Stimulated activated CD4-positive, alpha-beta T cell treated with anti-CD3 and anti-CD28 coated beads, TNF-alpha, amount 100 ng/mL, for 4 hours (primary cell): ENCODE results near the gene ETS2.

Experiments used
- DNase-seq, 3 experiments: peaks; one replicate each; pipeline ENCODE4 v3.0.0-alpha.2; 2020; ENCODE audit warnings: low read depth in 3 of 3

Gene ETS2

GRCh38 chr21:38802050-38803026, 3.4 kb upstream of the ETS2 start:
- DNase-seq = no peak

DNA sequence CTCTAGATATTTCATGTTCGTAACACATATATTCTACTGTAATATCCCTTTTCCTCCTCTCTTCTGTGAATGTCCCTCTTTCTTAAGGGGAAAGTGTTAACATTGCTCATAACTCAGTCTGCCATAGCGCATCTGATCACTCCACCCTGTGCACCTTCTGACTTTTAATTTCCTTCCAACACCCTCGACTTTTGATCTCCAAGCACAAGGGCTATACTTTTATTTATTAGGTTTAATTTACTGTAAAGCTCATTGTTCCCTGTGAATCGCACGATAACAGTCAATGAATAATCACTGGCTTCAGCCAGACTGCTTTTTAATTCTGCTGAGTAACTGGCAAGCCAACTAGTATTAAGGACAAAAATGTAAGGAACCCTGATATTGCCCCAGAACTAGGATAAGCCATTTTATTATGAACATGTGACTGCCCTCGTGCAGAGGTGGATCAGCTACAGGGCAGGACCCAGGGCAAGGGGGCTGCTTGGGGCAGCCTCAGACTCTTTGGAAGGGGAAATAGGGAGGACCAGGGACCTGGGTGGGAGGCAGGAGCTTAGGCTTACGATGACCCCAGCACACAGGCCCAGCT, 2.6 kb upstream of the ETS2 start:
- DNase-seq = no peak

- no peak for DNase-seq
Measured at GRCh38 chr21:38804030-38804788, 1.5 kb upstream of the ETS2 start.

DNA sequence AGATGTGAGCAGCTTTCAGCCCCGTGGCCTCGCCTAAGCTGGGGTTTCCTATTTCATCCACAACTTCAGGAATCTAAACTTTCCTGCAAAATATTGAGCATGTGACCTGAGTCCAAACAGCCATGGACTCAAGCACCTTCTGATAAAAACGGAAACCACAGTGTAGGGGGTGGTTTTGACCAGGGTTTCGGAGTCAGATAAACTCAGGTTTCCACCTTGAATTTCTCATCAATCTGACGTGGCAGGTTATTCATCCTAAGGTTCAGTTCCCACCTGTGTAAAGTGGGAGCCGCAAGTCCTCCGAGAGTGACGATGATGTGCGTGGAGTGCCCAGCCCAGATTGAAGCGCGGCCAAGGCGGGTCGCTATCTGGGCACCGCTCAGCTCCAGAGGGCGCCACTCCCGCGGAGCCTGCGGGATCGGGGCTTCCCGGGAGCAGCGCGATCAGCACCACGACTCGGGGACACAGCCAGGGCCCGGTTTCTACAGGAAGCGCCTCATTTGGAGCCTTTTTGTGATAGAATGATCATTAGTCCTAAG, 871 bp upstream of the ETS2 start:
- peak in 1 of 3 experiments; percentile 12 for DNase-seq

- peak in 1 of 3 experiments; percentile 24 for DNase-seq
Measured at GRCh38 chr21:38806153-38806941, 618 bp downstream of the ETS2 start.

DNA sequence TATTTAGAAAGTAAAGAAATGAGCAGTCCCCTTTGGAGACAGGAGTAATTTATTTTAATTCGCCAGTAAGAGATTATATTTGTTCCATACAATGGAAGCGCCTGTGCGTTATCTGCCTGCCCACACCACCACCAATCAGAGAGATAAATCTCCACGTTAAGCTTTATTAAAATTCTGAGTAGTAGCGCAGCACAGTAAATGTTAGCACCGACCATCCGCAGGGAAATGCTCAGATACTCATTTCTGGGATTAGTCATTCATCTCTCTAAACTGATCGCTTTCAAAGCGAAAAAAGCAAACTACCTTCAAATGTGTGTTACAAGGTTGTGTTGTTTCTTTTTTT, 1.2 kb downstream of the ETS2 start:
- DNase-seq = no peak

DNA sequence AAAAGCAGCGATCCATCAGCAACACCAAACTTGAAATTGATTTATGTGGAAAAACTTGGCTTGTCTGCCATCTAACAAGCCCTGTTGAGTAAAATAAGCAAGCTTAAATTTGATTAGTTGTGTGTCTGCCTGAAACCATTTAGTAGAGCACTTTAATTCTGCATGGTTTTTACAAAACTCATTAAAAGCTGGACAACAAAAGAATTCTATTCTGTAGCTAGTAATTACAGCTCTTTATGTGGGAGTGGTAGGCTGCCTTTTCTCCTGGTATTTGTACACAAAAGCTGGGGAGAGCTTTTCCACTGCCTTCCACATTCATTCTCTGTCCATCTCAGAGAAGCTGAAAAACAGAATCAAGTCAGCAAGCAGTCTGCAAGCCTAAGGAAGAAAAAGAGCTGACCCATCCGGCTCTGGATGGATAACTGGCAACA, 1.7 kb downstream of the ETS2 start:
- DNase-seq = no peak

DNA sequence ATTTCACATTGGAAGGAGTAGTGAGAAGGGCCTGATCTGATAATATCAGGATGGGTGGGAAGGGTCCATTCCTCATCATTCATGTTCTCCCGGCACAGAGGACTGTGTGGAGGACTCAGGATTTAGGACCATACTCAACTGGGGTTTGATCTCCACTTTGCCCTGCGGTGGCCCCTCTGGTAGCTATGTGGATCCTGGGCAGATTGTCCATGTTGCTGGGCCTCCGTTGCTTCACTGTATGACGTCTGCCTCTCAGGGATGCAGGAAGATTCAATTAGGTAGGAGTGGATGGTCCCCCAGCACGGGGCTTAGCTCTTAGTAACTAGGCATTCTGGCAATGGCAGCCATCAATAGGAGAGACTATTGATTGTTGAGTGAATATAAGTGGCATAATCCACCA, 2.3 kb downstream of the ETS2 start:
- no peak for DNase-seq

DNA sequence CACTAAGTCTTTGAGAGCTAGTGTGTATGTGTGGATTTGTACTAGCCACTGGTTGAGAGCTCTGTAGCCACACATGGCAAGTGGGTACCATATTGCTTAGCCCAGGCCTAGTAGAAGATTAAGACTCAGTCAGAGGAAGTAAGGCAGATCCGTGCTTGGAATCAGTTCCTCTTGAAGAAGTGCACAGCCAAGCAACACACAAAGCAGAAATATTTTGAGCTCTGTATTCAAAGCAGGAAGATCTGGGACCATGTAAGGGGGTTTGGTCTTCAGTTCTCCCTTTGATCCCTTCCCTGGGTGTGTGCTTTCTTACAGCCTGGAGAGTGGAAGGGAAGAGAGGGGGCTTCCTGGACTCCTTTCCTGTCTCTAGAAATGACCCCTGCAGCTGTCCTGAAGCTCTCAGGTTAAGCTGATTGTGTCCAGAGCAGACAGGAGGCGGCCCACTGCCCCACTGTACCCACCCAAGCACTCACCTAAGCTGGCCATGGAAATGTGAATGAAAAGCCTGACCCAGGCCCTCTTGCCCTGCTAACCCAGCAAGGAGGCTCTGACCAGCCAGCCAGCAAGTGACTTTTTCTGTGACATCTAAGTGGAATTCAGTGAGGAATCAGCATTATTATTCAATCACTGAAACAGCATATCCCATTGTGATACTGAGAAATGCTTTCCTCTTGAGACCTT, 3.6 kb downstream of the ETS2 start:
- no peak for DNase-seq

GRCh38 chr21:38810034-38810825, 4.5 kb downstream of the ETS2 start:
- DNase-seq = no peak

DNA sequence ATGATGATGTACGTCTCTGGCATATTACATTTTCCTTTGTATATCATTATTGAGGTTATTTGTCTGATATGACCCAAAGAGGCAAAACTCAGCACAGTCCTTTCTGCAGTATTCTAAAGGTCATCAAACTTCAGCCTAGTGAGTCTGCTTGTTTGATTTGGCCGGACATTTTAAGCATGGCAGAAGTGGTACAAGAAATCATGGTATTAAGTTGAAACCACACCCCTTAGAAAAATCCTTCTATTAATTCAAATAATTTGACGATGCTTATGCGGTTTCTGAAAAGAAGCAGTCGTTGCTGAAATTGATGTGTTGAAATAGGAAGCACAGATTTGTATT, 5.1 kb downstream of the ETS2 start:
- DNase-seq = no peak

DNA sequence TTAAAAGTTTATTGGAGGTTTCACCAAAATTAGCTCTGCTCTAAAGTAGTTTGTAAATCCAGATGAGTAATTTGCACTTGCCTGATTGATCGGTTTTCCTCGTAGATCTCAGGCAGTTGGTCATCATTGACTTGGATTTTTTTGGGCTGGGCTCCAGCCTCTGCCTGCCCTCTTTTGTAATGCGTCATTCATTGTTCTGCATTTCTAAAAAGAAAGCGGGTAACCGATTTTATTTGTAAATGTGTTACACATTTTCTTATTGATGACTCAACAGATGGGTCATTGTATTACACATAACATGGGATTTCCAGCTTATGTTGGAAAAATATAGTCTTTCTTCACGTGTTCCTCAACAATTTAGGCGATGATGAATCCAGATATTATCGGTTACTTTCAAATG, 5.5 kb downstream of the ETS2 start:
- no peak for DNase-seq

- no peak for DNase-seq
Measured at GRCh38 chr21:38813143-38813542, 7.4 kb downstream of the ETS2 start.

- DNase-seq = no peak
Measured at GRCh38 chr21:38813547-38813946, 7.8 kb downstream of the ETS2 start.

DNA sequence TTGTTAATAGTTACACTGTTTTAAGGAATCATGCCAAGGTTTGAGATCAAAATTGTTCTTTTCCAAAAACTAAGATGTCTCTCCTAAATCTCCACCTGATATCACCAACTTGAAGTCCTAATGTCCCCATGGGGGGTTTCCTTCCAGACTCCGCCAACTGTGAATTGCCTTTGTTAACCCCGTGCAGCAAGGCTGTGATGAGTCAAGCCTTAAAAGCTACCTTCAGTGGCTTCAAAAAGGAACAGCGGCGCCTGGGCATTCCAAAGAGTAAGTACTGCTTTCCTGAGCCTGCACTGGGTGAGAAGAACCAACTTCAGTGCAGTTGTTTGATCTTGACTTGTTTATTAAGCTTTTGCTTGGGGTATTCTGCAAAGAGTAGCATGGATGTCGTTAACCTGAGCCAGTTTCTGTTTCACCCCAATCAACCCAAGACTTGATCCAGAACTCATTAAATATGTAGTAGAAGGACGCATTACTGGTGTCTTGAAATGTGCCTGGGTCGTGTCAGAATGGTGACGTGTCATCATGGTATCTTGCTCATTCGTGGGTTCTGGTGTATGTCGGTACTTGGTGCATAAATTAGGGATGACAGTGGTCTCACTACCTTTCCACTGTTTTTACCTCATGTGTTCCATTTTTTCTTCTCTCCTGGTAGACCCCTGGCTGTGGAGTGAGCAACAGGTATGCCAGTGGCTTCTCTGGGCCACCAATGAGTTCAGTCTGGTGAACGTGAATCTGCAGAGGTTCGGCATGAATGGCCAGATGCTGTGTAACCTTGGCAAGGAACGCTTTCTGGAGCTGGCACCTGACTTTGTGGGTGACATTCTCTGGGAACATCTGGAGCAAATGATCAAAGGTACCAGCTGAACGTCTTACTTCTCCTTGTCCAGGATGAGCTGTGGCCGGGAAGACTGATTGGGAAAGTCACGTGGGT, 8.7 kb downstream of the ETS2 start:
- no peak for DNase-seq

- DNase-seq = no peak
Measured at GRCh38 chr21:38815060-38815405, 9.3 kb downstream of the ETS2 start.

DNA sequence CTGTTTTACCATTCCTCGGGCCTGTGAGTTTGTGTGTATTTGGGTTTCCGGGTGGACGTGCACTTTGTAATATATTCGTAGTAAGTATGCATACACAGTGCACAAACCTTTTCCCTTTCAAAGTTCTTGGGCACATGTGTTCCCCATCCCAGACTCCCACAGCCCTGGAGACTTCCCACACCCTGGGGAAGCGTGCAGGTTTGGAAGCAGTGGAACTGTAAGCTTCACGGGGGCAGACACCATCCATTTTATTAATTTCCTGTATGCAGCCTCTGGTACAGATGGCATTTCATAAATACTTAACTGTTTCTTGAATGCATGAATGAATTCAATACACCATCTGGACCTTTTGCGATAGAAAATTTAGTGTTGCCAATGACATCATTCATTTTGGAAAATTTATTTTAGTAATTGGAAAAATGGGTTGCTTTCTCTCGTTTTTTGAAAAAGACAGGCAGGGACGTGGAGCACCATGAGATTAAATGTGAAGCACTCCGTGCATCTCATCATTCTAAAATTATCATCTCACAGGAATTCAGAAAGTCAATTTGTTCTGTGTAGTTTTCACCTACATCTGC, 10.8 kb downstream of the ETS2 start:
- no peak for DNase-seq

DNA sequence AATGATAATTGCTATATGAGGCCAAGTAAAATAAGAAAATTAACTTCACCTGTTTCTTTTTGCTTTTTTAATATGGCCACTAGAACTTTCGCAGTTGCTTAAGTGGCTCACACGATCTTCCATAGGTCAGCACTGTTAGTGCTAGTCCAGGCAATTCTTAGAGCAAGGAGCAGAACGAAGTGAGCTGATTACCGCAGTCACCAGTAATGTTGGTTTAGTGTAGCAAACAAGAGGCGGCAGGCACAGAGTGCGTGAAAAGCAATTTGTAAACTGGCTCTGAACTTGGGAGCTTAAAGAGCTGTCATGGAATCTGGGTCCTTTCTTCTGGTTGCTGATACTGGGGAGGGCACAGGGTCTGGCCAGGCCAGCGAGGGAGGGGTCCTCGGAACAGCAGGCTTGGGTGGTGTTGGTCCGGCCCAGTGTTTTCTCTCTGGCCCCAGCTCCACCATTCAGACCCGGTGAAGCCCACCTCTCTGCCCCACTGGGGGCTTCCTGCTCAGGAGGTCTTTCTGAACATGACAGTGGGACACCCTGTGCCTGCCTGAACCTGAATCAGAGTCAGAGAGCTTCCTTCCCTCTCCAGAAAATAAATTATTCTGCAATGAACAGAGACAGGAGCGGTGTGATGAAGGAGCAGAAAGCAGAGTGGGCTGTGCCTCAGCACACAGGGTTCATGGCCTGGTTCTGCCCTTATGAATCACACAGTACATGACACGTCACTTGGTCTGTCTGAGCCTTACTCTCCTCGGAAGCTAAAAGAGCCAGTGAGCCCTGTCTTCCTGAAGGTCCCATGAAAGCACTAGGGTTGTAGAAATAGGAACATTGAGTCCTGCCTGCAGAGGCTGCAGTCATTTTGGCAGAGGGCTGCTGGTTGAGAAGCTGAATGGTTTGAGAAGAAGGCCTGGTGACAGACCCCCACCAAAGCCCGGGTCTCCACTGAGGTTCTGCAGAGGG, 11.9 kb downstream of the ETS2 start:
- DNase-seq = no peak
